NCI-H774 (cell line): ENCODE data around the gene SERPINB1.
"Not testable (repeated sequence)": the region's sequence is repeated elsewhere in the genome, so short reads cannot be mapped to it uniquely, and the experiment has no call there.

Experiments
- DNase-seq: peaks from one replicate; lab custom pipeline; 2025; lab: John Stamatoyannopoulos, UW

Gene SERPINB1

DNA sequence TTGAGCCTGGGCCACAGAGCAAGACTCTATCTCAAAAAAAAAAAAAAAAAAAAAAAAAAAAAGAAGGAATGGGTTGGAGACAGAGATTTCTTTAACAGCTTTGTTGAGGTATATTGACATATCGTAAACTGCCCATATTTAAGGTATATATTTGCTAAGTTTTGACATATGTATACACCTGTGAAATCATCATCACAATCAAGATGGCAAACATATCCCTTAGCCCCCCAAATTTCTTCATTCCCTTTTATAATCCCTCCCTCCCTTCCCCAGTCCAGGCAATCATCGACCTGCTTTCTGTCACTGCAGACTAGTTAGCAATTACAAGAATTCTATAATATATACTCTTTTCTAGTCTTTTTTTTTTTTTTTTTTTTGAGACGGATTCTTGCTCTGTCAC is 29.0 kb downstream of the SERPINB1 start:
- no peak for DNase-seq

DNA sequence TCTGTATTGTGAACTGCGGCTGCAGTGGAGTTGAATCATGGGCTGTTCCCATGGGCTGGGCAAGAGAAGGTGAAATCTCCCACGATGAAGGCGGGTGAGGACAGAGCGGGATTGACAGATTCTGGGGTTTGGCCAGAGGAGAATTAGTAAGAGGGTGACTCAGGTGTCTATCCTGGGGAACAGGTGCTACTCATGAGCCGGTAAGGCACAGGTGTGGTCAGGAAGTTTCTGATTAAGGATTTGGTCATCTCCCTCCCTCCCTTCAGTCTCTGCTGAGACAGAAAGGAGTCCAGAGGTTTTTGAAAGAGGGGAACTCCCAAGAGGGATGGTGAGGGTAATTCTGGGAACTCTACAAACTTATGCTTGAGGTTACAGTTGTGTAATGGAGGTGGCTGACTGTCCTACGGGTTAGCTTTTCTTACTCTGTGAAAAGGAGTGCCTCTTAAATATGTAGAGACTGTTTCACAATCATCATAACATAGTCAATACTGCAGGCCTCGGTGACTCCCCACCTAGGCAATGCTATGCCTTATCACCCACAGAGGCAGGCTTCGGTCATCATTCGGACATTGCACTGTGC is 31.5 kb downstream of the SERPINB1 start:
- no peak for DNase-seq

DNA sequence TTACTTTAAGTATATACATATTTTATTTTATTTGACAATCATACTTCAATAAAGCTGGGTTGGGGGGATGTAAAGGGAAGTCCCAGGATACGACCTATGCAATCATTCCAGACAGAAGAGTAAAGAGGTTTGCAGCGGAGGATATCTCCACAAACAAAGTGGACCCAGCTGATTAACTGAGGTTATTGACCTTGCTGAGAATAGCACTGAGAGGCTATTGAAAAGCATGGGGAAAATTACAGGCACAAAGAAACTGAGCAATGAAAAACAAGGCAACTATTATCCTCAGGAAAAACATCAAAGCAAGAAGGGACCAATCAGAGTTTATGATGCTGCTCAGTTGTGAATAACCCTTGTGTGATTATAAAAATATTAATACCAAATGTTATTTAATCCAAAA is 32.6 kb downstream of the SERPINB1 start:
- no peak for DNase-seq

DNA sequence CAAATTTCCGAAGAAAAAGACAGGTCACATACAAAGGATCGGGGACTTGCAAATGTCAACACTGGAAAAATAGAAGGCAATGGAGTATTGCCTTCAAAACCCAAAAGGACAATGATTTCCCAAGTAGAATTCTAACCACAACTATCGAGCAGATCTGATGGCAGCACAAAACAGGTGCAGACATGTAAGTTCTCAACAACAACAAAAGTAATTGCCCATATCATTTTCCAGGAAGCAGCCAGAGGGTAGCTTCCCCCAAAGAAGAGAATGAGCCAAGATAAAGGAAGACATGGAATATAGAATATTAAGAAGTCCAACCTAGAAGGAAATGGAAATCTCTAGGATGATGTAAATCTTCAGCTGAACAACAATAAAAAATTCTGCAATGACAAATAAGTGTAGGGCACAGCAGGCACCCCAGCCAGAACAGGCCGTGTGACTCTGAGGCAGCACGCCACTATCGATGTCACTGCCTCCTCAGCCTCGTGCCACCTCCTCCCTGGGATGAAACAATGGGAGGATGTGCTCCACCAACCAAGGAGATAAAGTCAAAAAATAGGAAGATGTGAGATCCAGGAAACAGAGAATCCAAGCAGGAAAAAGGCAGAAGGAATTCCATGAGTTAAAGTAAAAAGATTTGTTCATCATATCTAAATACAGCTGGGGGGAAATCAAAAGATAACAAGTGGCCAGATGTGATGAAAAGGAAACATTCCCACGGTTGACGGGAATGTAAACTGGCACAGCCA is 34.1 kb downstream of the SERPINB1 start:
- DNase-seq, result no peak

DNA sequence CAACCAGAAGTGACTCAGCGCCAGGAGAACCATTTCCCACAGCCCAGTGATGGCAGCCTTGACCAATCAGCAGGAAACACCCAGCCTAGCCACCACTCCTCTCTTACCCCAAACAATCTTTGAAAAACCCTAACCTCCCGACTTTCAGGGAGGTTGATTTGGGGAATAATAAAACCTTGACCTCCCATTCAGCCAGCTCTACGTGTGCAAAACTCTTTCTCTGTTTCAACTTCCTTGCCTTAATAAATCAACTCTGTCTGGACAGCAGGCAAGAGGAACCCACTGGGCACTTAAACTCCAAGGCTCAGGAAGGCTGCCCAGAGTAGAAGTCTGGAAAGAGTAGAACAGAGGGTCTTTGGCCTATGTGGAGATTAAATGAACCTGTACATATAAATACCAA is 35.0 kb downstream of the SERPINB1 start:
- no peak for DNase-seq

DNA sequence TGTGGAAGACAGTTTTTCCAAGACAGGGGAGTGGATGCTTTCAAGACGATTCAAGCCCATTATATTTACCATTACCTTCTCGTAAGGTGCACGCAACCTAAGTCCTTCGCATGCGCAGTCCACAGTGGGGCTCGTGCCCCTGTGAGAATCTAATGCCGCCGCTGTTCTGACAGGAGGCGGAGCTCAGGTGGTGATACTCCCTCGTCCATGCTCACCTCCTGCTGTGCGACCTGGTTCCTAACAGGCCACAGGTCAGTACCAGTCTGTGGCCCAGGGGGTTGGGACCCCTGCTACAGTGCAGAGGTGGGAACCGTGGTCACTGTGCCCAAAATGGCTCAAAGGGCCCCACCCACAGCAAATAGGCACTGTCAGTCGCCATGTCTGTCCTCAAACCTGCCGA is 36.6 kb downstream of the SERPINB1 start:
- no peak for DNase-seq

DNA sequence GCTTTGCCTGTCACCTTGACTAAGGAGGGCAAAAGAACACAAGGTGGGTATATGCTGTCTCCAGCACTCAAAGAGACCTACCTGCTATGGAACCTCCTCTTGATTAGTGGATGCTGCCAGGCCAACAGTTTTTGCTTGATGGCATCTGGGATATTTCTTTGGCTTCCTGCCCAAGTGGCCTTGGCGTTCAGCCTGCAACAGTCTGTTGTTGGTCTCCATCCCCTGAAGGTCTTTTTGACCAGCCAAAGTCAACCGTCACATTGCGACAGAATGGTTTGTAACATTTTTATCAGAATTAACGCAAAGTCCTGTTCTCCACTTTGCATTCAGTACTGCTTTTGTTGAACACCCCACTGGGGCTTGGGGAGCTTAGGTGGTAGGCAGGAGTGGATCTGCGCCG is 37.1 kb downstream of the SERPINB1 start:
- no peak for DNase-seq

DNA sequence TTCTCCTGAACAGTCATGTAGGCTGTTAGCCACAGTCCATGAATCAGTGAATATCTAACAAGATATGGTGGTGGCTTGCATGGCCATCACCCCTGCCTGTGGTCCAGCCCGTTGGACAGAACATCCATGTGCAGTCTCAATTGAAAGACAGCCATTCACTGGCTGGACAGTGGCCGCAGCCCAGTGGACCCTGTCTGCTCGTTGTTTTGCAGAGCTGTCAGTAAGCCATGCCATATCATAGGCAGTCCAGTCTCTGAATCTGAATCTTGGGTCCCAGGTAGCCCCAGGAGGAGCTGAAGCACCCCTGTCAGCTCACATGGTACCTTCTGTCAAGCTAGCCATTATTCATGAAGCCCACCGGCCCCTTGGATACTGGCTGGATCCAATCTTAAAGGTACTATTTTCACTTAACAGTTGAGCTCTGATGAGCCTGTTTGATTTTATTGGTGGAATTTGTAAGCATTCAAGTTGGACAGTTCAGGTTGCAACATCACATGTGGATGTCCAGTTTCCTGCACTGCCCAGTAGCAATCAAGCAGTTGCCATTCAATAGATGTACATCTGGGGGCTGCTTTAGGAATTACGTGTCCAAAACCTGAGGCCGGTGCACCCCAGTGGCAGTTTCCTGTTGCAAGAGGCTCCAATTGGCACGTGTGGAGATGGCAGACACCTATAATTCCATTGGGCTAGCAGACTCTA is 37.8 kb downstream of the SERPINB1 start:
- DNase-seq, result no peak

DNA sequence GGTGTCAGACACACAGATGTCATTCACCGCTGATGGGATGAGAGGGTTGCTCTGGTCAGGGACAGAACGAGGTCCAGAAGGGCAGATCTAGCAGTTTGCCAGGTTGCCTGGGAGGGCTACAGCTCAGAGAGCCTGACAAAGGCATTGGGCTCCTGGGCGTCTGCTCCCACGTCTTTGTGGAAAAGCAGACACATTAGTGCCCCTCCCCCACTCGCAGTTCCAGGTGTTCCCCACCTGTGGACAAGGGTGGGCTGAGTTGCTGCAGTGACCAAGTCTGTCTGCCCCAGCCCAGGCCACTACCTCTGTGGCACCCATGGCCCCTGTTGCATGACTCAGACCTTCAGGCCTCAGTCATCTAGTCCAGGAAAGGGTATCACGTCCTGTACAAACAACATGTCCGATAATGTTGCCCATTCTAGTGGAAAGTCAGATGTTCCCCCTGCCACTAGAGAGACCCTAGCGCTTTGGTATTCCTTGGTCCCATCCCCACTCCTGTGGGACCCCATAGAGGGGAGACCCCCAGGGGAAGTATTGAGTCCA is 39.1 kb downstream of the SERPINB1 start:
- DNase-seq, result no peak

DNA sequence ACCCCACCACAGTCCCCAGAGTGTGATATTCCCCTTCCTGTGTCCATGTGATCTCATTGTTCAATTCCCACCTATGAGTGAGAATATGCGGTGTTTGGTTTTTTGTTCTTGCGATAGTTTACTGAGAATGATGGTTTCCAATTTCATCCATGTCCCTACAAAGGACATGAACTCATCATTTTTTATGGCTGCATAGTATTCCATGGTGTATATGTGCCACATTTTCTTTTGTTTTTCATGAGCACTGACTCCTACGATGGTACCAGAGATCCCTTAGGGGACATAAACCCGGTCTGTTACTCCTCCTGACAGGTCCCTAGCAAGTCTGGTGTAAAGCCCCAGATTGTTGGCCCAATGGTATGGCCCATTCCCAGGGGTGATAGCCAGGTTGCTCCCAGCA is 40.0 kb downstream of the SERPINB1 start:
- not testable (repeated sequence) for DNase-seq

DNA sequence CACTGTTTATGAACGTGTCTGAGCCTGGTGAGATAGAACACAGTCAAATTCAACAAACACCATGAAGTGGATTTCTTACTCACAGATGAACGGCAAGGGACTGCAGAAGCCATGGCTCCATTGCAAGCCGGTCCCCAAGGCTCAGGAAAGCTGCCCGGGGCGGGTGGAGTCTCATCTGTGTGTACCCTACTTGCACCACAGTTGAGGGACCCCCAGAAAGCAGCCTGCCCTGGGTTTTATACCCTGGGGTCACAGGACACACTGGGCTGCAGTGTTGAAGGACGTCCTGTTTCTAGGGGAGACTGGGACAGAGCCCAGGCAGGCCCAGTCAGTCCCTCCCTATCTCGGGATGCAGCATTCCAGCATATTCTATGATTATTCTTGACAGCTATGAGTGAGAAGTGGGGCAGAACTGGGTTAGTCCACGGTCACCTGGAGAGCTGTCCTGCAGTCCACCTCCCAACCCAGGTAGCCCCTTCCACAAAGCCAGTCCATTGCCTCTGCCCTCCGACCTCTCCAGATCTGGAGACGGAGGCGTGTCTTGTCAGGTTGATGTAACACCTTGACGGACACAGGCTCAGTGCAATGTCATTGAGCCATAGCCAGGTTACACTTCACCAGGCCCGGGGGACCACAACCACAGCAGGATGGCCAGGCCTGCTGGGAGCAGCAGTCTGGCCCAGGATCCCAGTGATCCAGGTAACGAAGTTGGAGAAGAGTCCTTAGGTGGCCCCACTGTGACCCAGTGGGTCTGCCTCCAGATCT is 40.9 kb downstream of the SERPINB1 start:
- no peak for DNase-seq

DNA sequence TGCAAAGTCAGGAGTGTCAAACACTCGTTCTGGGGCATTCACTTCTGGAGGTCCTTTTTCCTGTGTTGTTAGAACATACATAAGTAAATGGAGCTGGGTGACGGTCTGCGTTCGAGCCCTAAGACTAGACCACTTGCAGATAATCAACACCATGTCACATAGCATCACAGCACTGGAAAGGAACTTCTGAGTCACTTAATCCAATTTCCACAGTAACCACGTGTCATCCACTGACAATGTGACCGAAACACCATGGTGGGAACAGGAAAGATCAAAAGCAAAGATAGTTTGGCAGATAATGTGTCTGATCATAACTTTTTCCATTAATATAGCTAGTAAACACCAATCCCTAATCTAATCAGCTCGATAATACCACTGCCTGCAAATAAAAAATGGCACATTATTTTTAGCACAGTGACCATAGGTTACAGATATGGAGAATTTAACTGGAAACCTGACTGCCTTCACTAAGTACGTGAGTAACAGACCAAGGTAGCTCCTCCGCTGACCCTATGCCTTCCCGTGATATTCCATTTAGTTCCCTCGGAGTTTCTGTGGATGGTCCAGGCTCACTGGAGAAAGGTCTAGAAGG is 41.6 kb downstream of the SERPINB1 start:
- DNase-seq, result no peak

DNA sequence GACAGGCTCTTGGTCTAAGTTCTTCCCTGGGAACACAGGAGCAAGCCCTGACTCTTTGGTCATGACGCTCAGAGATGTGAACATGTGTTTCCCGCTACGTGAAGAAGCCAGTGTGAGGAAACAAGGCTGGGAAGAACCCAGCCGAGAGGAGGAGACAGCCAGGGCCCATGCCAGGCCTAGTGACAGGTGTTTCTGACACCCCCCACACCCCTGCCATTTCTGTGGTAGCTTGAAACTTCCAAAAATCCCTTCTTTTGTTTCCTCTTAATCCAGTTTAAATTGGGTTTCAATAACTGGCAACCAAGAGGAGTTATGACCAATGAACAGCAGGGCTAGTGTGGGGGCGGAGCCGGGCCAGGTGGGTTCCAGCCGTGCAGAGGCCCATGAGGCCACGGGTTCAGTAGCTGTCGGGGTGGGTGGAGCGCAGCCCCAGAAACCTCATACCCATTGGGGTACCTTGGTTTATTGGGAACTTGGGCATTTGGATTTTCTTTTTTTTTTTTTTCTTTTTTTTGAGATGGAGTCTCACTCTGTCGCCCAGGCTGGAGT is 43.0 kb downstream of the SERPINB1 start:
- no peak for DNase-seq

DNA sequence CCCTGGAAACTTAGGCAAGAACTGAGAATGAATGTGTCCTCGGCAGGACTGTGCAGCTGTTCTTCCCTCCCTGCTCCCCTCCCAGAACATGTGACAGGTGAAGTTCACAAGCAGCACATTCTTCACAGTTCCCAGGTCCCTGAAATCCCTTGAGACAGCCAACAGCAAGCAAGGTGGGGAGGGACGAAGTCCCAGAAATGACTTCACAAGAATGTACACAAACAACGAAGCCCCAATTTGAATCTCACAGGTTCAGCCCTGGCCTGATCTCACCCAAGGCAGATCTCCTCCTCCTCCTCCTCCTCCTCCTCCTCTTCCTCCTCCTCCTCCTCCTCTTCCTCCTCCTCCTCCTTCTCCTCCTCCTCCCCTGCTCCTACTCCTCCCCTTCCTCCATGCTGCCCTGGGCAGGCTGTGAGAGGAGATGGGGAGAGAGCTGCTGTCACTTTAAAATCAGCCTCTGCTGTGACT is 44.1 kb downstream of the SERPINB1 start:
- DNase-seq, result no peak

DNA sequence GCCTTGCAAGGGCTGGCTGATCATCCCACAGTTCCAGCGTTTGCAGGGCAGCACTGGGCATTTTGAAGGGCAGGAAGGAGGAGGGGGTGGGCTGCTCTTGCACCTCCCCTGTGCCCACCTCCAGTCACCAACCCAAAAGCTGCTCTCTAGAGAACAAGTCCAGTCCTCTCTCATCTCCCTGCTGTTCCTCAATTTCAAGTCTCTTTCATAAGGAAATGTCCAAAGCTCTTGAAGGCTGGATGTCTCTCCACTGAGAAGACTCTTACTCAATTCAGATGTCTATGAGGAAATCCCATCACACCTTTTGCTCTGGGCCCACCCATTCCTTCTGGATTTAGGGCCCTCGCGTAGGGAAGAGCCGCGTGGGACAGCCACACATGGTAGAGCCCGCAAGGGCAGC is 44.8 kb downstream of the SERPINB1 start:
- DNase-seq, result no peak

DNA sequence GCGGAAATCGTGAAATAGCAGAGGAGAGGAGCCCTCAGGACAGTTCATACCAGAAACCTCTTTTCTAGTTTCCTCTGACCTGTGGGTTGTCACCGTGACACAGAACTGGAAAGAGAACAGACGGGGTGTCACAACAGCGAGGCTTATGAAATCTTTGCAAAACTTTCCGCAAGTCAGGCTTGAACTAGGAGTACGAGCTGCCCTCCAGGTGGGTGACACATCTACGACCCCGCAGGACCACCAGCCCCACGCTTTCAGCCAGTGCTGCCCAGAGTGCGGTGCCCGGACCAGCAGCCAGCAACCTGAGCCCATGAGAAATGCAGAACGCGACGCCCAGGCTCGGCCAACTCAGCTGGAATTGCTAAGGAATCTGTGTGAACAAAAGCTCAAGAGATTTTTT is 45.7 kb downstream of the SERPINB1 start:
- no peak for DNase-seq

DNA sequence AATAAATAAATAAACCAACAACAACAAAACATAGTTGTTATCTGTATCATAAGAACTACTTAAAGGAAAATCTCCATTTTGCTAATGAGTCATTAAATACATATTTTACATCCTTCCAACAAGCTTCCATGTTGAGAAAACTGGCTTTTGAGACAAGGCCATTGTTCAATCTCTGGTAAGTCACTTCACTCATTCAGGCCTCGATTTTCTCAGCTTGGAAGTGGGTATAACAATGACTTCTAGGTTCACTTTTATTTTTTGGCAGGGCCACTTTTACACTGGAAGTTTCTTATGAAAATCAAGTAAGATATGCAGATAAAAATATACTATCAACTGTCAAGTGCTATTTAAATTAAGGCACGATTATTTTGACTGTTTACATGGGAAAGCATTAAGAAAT is 46.5 kb downstream of the SERPINB1 start:
- DNase-seq, result no peak

DNA sequence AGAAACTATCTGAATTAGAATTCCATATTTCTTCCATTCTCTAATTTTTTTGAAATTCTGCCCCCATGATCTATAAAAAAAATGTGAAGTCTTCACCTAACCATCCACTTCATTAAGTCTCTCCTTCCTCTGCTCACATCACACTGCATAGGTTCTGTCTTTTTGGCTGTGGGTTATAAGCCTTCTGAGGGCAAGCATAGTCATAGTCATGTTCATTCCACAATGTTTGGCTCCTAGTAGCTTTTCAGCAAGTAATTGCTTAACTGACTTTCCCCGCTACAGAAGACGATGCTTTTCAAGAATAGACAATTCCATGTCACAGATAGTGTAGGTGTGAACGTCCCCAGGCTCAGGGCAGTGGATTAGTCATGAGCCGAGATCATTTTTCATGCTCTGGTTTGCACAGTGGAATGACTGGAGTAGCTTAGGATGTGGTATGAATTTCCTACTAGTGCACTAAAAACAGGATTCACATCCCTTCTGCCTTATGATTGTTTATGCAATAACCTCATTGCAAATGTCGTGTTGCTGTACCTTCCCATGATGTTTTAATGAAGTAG is 47.4 kb downstream of the SERPINB1 start:
- DNase-seq, result no peak

DNA sequence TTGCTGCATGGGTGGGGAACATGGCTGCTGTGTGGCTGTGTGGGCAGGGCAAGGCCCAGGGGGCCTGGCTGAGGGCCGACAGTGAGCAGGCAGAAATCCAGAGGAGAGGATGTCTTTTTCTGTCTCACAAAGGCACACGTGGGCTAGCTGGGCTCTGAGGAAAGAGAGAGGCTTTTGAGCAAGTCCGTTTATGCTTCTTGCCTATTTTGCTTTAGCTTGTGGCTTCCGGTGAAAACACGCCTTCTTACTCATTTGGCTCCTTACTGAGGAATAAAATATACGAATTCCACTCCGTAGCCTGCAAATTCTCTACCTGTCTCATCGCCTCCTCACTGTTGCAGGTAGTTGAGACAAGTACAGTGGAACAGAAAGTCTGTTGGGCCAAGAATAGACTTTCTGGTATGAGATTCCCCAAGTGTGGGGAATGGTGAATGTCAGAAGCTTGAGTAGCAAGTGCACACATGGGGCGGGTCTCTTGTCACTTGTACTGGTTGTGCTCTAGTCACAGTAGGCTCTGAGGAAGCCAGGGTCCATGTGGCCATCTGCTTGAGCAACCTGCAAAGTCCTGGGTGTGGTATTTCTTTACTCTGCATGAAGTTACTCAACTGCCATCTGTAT is 48.0 kb downstream of the SERPINB1 start:
- DNase-seq, result no peak

DNA sequence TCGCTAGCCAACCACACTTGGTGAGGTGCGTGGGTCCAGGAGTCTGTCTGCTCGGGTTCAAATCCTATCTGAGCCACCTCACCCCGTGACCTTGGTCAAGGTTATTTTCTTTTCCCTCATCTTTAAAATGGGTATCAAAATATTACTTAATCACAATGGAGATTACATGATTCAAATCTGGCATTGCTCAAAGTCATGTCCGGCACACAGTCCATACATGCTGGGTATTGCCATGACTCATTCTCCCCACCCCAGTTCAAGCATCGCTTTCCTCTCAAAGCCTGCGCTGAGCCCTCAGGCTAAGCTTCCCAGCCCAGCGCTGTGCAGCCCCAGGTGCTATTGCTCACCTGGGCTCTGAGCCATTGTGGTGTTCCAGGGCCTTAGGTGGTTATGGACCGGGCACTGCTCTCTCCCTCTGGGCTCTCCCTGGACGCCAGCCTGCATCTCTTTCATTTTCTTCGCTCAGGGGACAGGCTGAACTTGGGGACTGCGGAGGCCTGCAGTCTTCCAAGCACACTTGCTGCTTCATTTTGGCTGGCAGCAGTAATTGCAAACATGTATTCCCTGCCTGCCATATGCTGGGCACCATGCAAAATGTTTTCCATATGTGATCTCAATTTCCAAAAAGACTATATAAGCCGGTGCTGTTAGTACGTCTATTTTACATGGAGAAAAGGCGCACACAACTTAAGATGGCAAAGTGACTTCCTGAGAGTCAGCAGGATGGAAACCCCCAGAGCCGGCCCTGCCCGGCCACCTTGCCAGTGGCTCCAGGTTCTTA is 49.1 kb downstream of the SERPINB1 start:
- DNase-seq, result no peak
